IPS-NIHi11 (cell line): ENCODE data around the gene LIG3.
A peak's percentile ranks its signal among the peaks of the same experiment; 100 is the strongest.
"Not testable (repeated sequence)": the region's sequence is repeated elsewhere in the genome, so short reads cannot be mapped to it uniquely, and the experiment has no call there.

Experiments used
- DNase-seq: peaks from one replicate; pipeline ENCODE4 v3.0.0; 2012; ENCODE audit warnings: mixed read lengths, low spot score

Gene LIG3

GRCh38 chr17:35044181-35044580 is 63.9 kb downstream of the LIG3 start:
- DNase-seq, result no peak

DNA sequence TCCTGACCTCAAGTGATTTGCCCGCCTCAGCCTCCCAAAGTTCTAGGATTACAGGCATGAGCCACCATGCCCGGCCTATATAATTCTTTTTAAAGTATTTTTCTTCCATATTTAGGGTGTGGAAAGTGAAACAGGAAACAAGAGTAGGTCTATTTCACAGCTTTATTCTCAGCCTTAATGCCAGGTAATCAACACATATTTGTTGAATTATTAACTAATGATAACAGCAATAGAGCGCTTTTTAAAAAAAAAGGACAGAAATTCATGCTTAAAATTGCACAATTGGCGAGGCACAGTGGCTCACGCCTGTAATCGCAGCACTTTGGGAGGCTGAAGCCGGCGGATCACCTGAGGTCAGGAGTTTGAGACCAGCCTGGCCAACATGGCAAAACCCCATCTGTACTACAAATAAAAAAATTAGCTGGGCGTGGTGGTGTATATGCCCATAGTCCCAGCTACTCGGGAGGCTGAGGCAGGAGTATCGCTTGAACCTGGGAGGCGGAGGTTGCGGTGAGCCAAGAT is 65.2 kb downstream of the LIG3 start:
- not testable (repeated sequence) for DNase-seq

DNA sequence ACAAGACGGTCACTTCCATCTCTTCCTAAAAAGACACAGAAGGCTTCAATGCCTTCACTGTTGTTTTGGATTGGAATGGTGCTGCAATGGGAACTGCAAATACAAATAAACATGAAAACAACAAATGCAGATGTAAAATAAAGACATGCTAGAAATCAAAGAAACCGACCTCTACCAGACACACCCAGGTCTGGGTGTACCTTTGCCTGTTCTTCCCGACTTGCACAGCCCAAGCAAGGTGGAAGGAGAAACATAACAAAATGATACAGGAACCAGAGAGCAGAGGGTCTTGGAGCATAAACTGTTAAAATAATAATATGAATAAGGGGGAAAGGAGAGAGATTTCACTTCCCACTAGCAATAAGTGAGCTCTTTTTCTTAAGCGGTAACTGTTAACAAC is 65.9 kb downstream of the LIG3 start:
- no peak for DNase-seq

GRCh38 chr17:35046740-35047283 is 66.5 kb downstream of the LIG3 start:
- DNase-seq, result no peak

DNA sequence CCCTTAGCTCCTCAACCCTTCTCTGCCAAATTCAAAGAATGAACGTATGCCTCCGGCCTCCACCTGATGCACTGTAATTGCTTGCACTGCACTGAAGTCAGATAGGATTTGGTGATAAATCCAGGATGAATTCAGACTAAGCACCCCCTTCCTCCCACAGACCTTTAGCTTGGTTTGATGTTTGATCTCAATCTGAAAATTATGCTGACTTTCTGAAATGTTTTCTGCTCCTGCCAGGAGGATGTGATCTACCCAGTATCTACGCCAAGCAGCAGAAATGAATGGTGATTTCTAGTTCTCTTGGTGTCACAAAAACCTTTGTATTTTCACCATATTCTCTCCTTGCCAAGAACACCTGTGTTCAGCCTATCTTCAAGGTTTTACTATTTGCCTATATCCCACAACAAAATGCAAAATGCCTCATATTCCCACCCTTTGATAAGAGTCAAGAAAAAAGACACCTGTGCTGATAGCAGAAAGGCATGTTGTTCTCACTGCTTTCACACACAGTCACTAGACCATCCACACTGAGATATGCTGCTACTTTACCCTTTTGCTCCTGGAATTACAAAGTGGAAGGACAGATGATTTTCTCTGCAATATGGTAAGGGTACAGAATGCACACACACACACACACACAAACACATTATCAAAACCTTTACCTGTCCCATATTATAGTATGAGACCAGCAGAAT is 68.5 kb downstream of the LIG3 start:
- no peak for DNase-seq

- no peak for DNase-seq
These were observed 69.9 kb downstream of the LIG3 start for GRCh38 chr17:35050170-35050569.

DNA sequence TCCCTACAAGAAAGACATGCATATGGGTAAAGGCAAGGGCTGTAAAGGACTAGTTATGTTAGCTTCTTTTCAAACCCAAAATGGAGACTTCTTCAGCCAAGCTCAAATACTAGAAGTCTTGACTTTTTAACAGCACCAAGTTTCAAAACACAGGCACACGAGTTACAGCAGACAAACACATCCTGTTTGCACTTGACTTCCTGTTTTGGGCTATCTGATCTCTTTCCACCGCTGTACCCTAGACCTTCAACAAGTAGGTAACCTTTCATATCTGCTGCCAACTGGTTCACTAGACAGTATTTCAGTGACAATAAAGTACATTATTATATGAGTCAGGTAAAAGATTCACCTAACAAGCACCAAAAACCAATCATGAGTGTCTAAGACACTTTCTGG is 70.9 kb downstream of the LIG3 start:
- DNase-seq, result no peak

DNA sequence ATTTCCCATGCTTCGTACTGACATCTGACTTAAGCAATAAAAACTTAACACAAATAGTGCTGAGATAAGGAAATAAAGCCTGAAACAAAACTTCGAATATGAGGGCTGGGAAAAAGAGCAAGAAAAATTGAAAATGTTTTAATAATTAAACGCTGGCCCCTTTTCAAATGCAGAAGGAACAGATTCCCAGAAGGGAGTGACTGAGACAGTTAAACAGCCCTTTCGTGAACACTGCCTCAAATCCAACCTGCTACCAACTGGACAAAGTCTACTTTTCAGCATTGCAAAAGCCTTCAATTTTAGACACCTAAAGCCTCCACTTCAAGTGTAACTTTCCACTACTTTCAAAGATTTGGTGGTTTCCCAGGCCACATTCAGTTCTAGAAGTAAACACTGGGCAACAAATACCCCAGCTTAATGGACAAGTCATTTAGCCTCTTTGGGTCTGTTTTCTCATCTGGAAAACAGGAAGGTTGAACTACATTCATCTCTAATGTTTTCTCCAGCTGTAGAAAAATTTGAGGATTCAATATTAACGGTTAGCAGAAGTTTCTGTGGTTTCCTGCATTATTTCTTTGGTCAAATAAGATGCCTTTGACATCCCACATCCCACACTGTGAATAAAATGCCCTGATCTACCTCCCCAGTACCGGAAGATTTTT is 71.4 kb downstream of the LIG3 start:
- DNase-seq, result no peak

- DNase-seq, result no peak
These were observed 71.9 kb downstream of the LIG3 start for GRCh38 chr17:35052241-35052610.

GRCh38 chr17:35052780-35053179 is 72.5 kb downstream of the LIG3 start:
- no peak for DNase-seq

DNA sequence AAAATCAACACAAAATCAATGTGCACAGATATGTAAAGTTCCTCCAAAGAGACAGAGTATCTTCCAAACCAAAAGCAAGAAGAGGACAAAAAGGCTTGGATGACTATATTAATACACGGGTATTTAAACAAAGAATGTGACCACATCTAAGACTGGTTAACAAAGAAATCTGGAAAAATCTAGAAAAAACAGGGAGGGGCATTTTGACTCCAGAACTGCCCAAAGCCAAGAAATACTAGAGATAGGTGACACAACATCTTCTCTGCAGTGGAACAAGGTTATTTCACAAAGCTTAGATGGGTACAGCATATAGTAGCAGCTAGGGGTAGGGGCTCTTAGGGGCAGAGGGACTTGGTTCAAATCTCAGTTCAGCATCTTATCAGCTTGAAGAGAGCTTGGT is 72.9 kb downstream of the LIG3 start:
- no peak for DNase-seq

DNA sequence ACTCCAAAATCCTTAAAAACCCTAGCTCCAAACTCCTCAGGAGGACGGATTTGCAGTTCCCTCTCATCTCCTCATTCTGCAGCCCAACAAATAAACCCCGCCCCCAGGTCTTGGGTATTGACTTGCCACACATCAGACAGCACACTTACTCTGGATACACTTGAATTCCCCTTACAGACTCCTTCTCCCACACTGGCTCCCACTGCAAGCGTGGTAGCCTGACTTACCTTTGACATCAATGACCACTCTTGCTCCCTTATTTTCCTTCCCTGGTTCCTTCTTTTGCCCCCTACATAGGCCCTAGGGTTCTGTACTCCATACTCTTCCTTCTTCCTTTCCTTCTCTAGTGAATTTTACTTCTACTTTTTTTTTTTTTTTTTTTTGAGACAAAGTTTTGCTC is 75.7 kb downstream of the LIG3 start:
- DNase-seq, result peak; percentile 35

DNA sequence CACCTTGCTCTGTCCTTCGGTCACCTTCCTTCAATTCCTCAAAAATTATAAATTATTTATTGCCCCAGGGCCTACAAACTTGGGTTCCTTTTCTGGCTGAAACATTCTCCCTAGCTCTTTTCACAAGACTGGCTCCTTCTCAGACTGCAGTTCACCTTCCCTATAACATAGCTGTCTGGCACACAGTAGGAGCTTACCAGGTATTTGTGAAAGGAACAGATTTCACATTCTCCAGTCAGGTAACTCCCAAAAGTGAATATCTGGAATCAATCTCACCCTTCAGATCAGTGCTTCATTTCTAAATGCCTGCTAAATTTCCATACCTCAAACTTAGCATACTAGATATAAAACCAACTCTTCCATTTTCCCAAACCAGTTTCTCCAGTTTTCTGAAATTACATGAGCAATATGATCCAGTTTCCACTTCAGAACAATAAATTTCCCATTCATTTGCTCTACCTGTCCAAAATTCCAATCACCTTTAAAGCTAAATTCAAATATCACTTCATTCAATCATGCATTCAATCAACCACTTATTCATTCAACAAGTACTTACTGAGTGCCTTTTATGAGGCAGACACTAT is 77.1 kb downstream of the LIG3 start:
- no peak for DNase-seq
